Caco-2 (cell line): ENCODE data around the gene ASRGL1. TPM values are rescaled to one million over a fixed set of nuclear protein-coding genes. Genes with fewer than 3 reads are reported as not detected.

Experiments
- BruUV-seq: library from RNA; stranded (reverse); fragments of 400-500 nt; replicated peaks from 2 replicates; lab custom pipeline; 2021; lab: Mats Ljungman, UMichigan
- CTCF ChIA-PET: fragments of 300-600 bp; sonication (Branson Sonifier 250); formaldehyde crosslinking; loops from one replicate; lab custom pipeline; 2022; ENCODE audit warnings: antibody characterized with exemption; lab: Charles Lee
- POLR2A ChIA-PET: fragments of 300-600 bp; sonication (Branson Sonifier 250); formaldehyde crosslinking; loops from one replicate; lab custom pipeline; 2022; ENCODE audit warnings: antibody characterized with exemption; lab: Charles Lee
- DNase-seq, 2 experiments: peaks; one replicate each; pipeline versions ENCODE4 v3.0.0 to v3.0.0-alpha.2; 2020 to 2022
- H3K27me3 ChIP-seq: replicated peaks from 2 replicates; pipeline ENCODE4 v1.6.0; 2011; ENCODE audit warnings: low read length; ENCODE audit not compliant: control insufficient read depth, insufficient read depth
- H3K36me3 ChIP-seq: 2 replicates; pipeline ENCODE4 v1.5.1; 2011; ENCODE audit warnings: low read length; ENCODE audit not compliant: control insufficient read depth, insufficient read depth
- H3K4me1 ChIP-seq: fragments of 250-450 bp; sonication (Bioruptor Pico); 2 replicates; pipeline ENCODE4 v1.5.1; 2020; ENCODE audit warnings: mild to moderate bottlenecking
- H3K4me3 ChIP-seq: 2 replicates; pipeline ENCODE4 v1.5.1; 2011; ENCODE audit warnings: low read depth, mild to moderate bottlenecking, control low read depth, low read length
- H3K9me3 ChIP-seq: fragments of 250-450 bp; sonication (Bioruptor Pico); 2 replicates; pipeline ENCODE4 v1.5.1; 2020; ENCODE audit warnings: mild to moderate bottlenecking, moderate library complexity
- H3K27ac Mint-ChIP-seq: one replicate; pipeline ENCODE4 v1.8.0; 2022; ENCODE audit warnings: mixed read lengths; ENCODE audit not compliant: unreplicated experiment
- H3K27me3 Mint-ChIP-seq: one replicate; pipeline ENCODE4 v1.8.0; 2022; ENCODE audit warnings: mixed read lengths; ENCODE audit not compliant: insufficient read depth, unreplicated experiment
- H3K36me3 Mint-ChIP-seq: one replicate; pipeline ENCODE4 v1.8.0; 2022; ENCODE audit warnings: mild to moderate bottlenecking, mixed read lengths; ENCODE audit not compliant: insufficient read depth, unreplicated experiment
- H3K4me1 Mint-ChIP-seq: one replicate; pipeline ENCODE4 v1.8.0; 2022; ENCODE audit warnings: low read depth, mixed read lengths; ENCODE audit not compliant: unreplicated experiment
- H3K4me3 Mint-ChIP-seq: one replicate; pipeline ENCODE4 v1.8.0; 2022; ENCODE audit warnings: mild to moderate bottlenecking, moderate library complexity, mixed read lengths; ENCODE audit not compliant: unreplicated experiment
- H3K9me3 Mint-ChIP-seq: one replicate; pipeline ENCODE4 v1.8.0; 2022; ENCODE audit warnings: mixed read lengths; ENCODE audit not compliant: unreplicated experiment
- intact Hi-C: fragments of 100-400 bp; cut with micrococcal nuclease; formaldehyde crosslinking; loops from one replicate; pipeline ENCODE4 v1.10.0; 2022; ENCODE audit not compliant: unreplicated experiment
- total RNA-seq: library from RNA; stranded (reverse); gene quantifications from 2 replicates; pipeline ENCODE4 v1.2.3, GENCODE V29; 2022
- TF ChIP-seq, protein P1 (sequence below), 2 experiments: fragments of 200-600 bp in 1 of 2; IDR thresholded peaks; 1 replicate in 1 of 2; 2 replicates in 1 of 2; pipeline versions ENCODE4 v1.5.1 to v1.8.0; 2011 to 2022; ENCODE audit warnings: antibody characterized with exemption in 1 of 2, control low read depth in 1 of 2, inconsistent platforms in 1 of 2, low read depth in 1 of 2, low read length in 1 of 2, mild to moderate bottlenecking in 1 of 2, moderate library complexity in 1 of 2; ENCODE audit not compliant: insufficient read depth in 1 of 2, severe bottlenecking in 1 of 2, unreplicated experiment in 1 of 2

ASRGL1 gene
- total RNA-seq, 1 experiment from 2014 or later = 41.1 TPM

GRCh38 chr11:62427630-62428233 is 90.5 kb downstream of the ASRGL1 start:
- no peaks in the 10 kb centered on the region for H3K9me3 Mint-ChIP-seq
- Histone ChIP-seq H3K36me3 (no peaks in the 10 kb centered on the region), H3K9me3 (no peaks in the 10 kb centered on the region), H3K27me3 (no peaks in the 10 kb centered on the region), H3K4me1 (peaks cover 75% of the 10 kb centered on the region), H3K4me3 (no peak overlapping the region)
- DNase-seq = no peak
- intact Hi-C loops = loop anchor here (2.0 to 5.0 kb wide), 3 partner anchors 33 to 81 kb away; no protein-coding TSS in a partner anchor
- H3K27ac Mint-ChIP-seq = peak overlapping the region; percentile 91
- ChIA-PET POLR2A (no interaction called here), CTCF (interaction anchor here (1.6 kb wide), 1 partner anchor 164 kb away, joined by 3 read pairs; the partner anchor contains the start of gene TUT1)
- no peaks in the 10 kb centered on the region for H3K27me3 Mint-ChIP-seq
- peaks cover 46% of the 10 kb centered on the region for H3K4me1 Mint-ChIP-seq
- no TSS peak for BruUV-seq
- no peak overlapping the region for H3K4me3 Mint-ChIP-seq
- TF ChIP-seq, protein P1, sequence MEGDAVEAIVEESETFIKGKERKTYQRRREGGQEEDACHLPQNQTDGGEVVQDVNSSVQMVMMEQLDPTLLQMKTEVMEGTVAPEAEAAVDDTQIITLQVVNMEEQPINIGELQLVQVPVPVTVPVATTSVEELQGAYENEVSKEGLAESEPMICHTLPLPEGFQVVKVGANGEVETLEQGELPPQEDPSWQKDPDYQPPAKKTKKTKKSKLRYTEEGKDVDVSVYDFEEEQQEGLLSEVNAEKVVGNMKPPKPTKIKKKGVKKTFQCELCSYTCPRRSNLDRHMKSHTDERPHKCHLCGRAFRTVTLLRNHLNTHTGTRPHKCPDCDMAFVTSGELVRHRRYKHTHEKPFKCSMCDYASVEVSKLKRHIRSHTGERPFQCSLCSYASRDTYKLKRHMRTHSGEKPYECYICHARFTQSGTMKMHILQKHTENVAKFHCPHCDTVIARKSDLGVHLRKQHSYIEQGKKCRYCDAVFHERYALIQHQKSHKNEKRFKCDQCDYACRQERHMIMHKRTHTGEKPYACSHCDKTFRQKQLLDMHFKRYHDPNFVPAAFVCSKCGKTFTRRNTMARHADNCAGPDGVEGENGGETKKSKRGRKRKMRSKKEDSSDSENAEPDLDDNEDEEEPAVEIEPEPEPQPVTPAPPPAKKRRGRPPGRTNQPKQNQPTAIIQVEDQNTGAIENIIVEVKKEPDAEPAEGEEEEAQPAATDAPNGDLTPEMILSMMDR (IDR thresholded peaks at IDR 0.05; ENCODE audit: insufficient read depth in 1 of 2, low read depth in 1 of 2, low read length in 1 of 2, severe bottlenecking in 1 of 2, unreplicated experiment in 1 of 2) = no peak
- H3K36me3 Mint-ChIP-seq = peaks cover 24% of the 10 kb centered on the region

GRCh38 chr11:62428871-62429560 is 91.8 kb downstream of the ASRGL1 start:
- Histone ChIP-seq H3K27me3 (no peaks in the 10 kb centered on the region), H3K4me1 (peaks cover 67% of the 10 kb centered on the region)
- BruUV-seq = no TSS peak

DNA sequence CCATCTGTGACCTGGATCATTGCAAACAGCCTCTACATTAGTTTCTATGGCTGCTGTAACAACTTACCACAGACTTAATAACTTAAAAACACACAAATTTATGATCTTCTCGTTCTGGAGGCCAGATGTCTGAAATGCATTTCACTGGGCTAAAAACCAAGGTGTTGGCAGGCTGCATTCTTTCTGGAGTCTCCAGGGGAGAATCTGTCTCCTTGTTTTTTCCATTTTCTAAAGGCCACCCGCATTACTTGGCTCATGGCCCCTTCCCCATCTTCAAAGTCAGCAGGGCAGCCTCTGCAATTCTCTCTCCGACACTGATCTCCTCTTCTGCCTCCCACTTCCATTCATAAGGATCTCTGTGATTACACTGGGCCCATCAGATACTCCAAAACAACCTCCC is 93.2 kb downstream of the ASRGL1 start:
- ChIA-PET POLR2A (no interaction called here), CTCF (no interaction called here)
- Mint-ChIP-seq H3K27ac (no peak overlapping the region), H3K36me3 (peaks cover 12% of the 10 kb centered on the region), H3K4me1 (peaks cover 40% of the 10 kb centered on the region), H3K4me3 (no peak overlapping the region), H3K9me3 (no peaks in the 10 kb centered on the region), H3K27me3 (no peaks in the 10 kb centered on the region)
- Histone ChIP-seq H3K27me3 (no peaks in the 10 kb centered on the region), H3K4me3 (no peak overlapping the region), H3K9me3 (no peaks in the 10 kb centered on the region), H3K4me1 (peaks cover 57% of the 10 kb centered on the region), H3K36me3 (no peaks in the 10 kb centered on the region)
- no peak for DNase-seq
- intact Hi-C loops = no loop called here
- TF ChIP-seq, protein P1 (IDR thresholded peaks at IDR 0.05; ENCODE audit: insufficient read depth in 1 of 2, low read depth in 1 of 2, low read length in 1 of 2, severe bottlenecking in 1 of 2, unreplicated experiment in 1 of 2) = no peak
- no TSS peak for BruUV-seq

More at GRCh38 chr11:62428871-62429560, 91.8 kb downstream of the ASRGL1 start:
- TF ChIP-seq, protein P1 (IDR thresholded peaks at IDR 0.05; ENCODE audit: insufficient read depth in 1 of 2, low read depth in 1 of 2, low read length in 1 of 2, severe bottlenecking in 1 of 2, unreplicated experiment in 1 of 2) = no peak
- H3K27ac Mint-ChIP-seq = no peak overlapping the region
- CTCF ChIA-PET = interaction anchor here (0.6 kb wide), 1 partner anchor 124 kb away, joined by 3 read pairs; no protein-coding TSS in a partner anchor
- DNase-seq = no peak
- peaks cover 23% of the 10 kb centered on the region for H3K36me3 Mint-ChIP-seq
- Histone ChIP-seq H3K36me3 (no peaks in the 10 kb centered on the region), H3K4me3 (no peak overlapping the region), H3K9me3 (no peaks in the 10 kb centered on the region)
- POLR2A ChIA-PET = interaction anchor here (0.6 kb wide), 1 partner anchor 172 kb away, joined by 11 read pairs; no protein-coding TSS in a partner anchor
- H3K4me3 Mint-ChIP-seq = no peak overlapping the region
- H3K27me3 Mint-ChIP-seq = no peaks in the 10 kb centered on the region
- no peaks in the 10 kb centered on the region for H3K9me3 Mint-ChIP-seq
- peaks cover 34% of the 10 kb centered on the region for H3K4me1 Mint-ChIP-seq
- intact Hi-C loops = loop anchor here (5.0 kb wide), 1 partner anchor 38 kb away; no protein-coding TSS in a partner anchor
